T-helper 1 cell treated with Interleukin-12 subunit alpha and Interleukin-12 subunit beta and Interleukin-4 antibody, amounts not matched to agents 30 ng/mL and 1 ng/mL, for 36 hours (primary cell): ENCODE data around the gene ANO2. TPM values are rescaled to one million over a fixed set of nuclear protein-coding genes. Genes with fewer than 3 reads are reported as not detected.
"Not testable (repeated sequence)": the region's sequence is repeated elsewhere in the genome, so short reads cannot be mapped to it uniquely, and the experiment has no call there.

Experiments
- intact Hi-C: fragments of 100-400 bp; cut with micrococcal nuclease; formaldehyde crosslinking; loops from one replicate; pipeline ENCODE4 v1.15.1; 2024
- total RNA-seq: library from RNA; stranded (reverse); gene quantifications from 2 replicates; pipeline ENCODE4 v1.2.3, GENCODE V29; 2022

The ANO2 gene
- total RNA-seq, 1 donor from 2014 or later = not detected

GRCh38 chr12:5688226-5688625 is 256.8 kb downstream of the ANO2 start:
- intact Hi-C loops = no loop called here

GRCh38 chr12:5685935-5686334 is 259.1 kb downstream of the ANO2 start:
- intact Hi-C loops = no loop called here

GRCh38 chr12:5684989-5685388 is 260.1 kb downstream of the ANO2 start:
- intact Hi-C loops = no loop called here

- intact Hi-C loops = no loop called here
Measured at GRCh38 chr12:5682581-5682980, 262.5 kb downstream of the ANO2 start.

- intact Hi-C loops = no loop called here
Measured at GRCh38 chr12:5678176-5678575, 266.9 kb downstream of the ANO2 start.

- intact Hi-C loops = not testable (repeated sequence)
Measured at GRCh38 chr12:5669624-5670023, 275.4 kb downstream of the ANO2 start.

- intact Hi-C loops = no loop called here
Measured at GRCh38 chr12:5665615-5666014, 279.4 kb downstream of the ANO2 start.

- intact Hi-C loops = no loop called here
Measured at GRCh38 chr12:5661811-5662210, 283.2 kb downstream of the ANO2 start.

- intact Hi-C loops = no loop called here
Measured at GRCh38 chr12:5660238-5660637, 284.8 kb downstream of the ANO2 start.

GRCh38 chr12:5658339-5658941 is 286.6 kb downstream of the ANO2 start:
- intact Hi-C loops = not testable (repeated sequence)

- intact Hi-C loops = no loop called here
Measured at GRCh38 chr12:5656836-5657235, 288.2 kb downstream of the ANO2 start.

GRCh38 chr12:5655120-5655519 is 289.9 kb downstream of the ANO2 start:
- intact Hi-C loops = no loop called here

- intact Hi-C loops = no loop called here
Measured at GRCh38 chr12:5654019-5654418, 291.0 kb downstream of the ANO2 start.

GRCh38 chr12:5650829-5651461 is 294.1 kb downstream of the ANO2 start:
- intact Hi-C loops = no loop called here

GRCh38 chr12:5650281-5650680 is 294.8 kb downstream of the ANO2 start:
- intact Hi-C loops = no loop called here

- intact Hi-C loops = no loop called here
Measured at GRCh38 chr12:5648692-5649359, 296.2 kb downstream of the ANO2 start.

- intact Hi-C loops = no loop called here
Measured at GRCh38 chr12:5643266-5643665, 301.8 kb downstream of the ANO2 start.

GRCh38 chr12:5637698-5638097 is 307.4 kb downstream of the ANO2 start:
- intact Hi-C loops = no loop called here

GRCh38 chr12:5636907-5637306 is 308.2 kb downstream of the ANO2 start:
- intact Hi-C loops = no loop called here

GRCh38 chr12:5633106-5633505 is 312.0 kb downstream of the ANO2 start:
- intact Hi-C loops = no loop called here

- intact Hi-C loops = no loop called here
Measured at GRCh38 chr12:5632453-5632852, 312.6 kb downstream of the ANO2 start.

- intact Hi-C loops = no loop called here
Measured at GRCh38 chr12:5631497-5631896, 313.6 kb downstream of the ANO2 start.

- intact Hi-C loops = no loop called here
Measured at GRCh38 chr12:5630726-5631125, 314.3 kb downstream of the ANO2 start.
